HepG2 (cell line): ENCODE data around the gene CLUH. TPM values are rescaled to one million over a fixed set of nuclear protein-coding genes. Genes with fewer than 3 reads are reported as not detected.

ENCODE experiments used
- ARID2 ChIP-seq: sonication (generic); formaldehyde crosslinking; IDR thresholded peaks from 2 replicates; pipeline ENCODE4 v1.8.1; 2022; ENCODE audit warnings: mild to moderate bottlenecking, missing genetic modification reagents, borderline replicate concordance
- CBX1 ChIP-seq: IDR thresholded peaks from one replicate; pipeline ENCODE4 v1.6.1; 2016; ENCODE audit warnings: antibody characterized with exemption, low read depth
- DNMT3B ChIP-seq: conservative IDR thresholded peaks from 2 replicates; pipeline ENCODE4 v1.6.1; 2016; ENCODE audit warnings: missing biosample characterization, control low read depth
- HMGA1 ChIP-seq: sonication (generic); formaldehyde crosslinking; conservative IDR thresholded peaks from 2 replicates; pipeline ENCODE4 v1.4.0; 2020; ENCODE audit warnings: missing genetic modification reagents
- ISX ChIP-seq: sonication (generic); formaldehyde crosslinking; conservative IDR thresholded peaks from 2 replicates; pipeline ENCODE4 v1.5.0; 2020; ENCODE audit warnings: missing genetic modification reagents
- JUN ChIP-seq: sonication (generic); formaldehyde crosslinking; IDR thresholded peaks from 2 replicates; pipeline ENCODE4 v1.4.0; 2020; ENCODE audit warnings: mild to moderate bottlenecking, missing genetic modification reagents
- MAFF ChIP-seq: IDR thresholded peaks from 2 replicates; pipeline ENCODE4 v1.6.1; 2011; ENCODE audit warnings: low read depth, low read length, improper control_type of control experiment
- MBNL3 ChIP-seq: fragments of 250-450 bp; sonication (Bioruptor Pico); conservative IDR thresholded peaks from 2 replicates; pipeline ENCODE4 v1.8.0; 2022; ENCODE audit warnings: mild to moderate bottlenecking, inconsistent platforms
- PTBP1 ChIP-seq: fragments of 200-400 bp; formaldehyde crosslinking; IDR thresholded peaks from 2 replicates; pipeline ENCODE4 v1.6.1; 2018; ENCODE audit warnings: low read length, low read depth; ENCODE audit not compliant: poor library complexity, severe bottlenecking
- RERE ChIP-seq: IDR thresholded peaks from 2 replicates; pipeline ENCODE4 v1.6.1; 2016; ENCODE audit warnings: low read depth, missing genetic modification reagents, missing compliant biosample characterization
- RFXANK ChIP-seq: IDR thresholded peaks from 2 replicates; pipeline ENCODE4 v1.6.1; 2016
- SRY ChIP-seq: sonication (generic); formaldehyde crosslinking; IDR thresholded peaks from 2 replicates; pipeline ENCODE4 v1.8.0; 2022; ENCODE audit warnings: mild to moderate bottlenecking, missing genetic modification reagents
- ZEB1 ChIP-seq: IDR thresholded peaks from 2 replicates; pipeline ENCODE4 v1.6.1; 2012; ENCODE audit warnings: mild to moderate bottlenecking, low read depth, inconsistent platforms; ENCODE audit not compliant: insufficient replicate concordance
- ZNF460 ChIP-seq: sonication (generic); formaldehyde crosslinking; IDR thresholded peaks from 2 replicates; pipeline ENCODE4 v1.5.1; 2020; ENCODE audit warnings: missing genetic modification reagents, mild to moderate bottlenecking, borderline replicate concordance
- ZNF616 ChIP-seq: sonication (generic); formaldehyde crosslinking; IDR thresholded peaks from 2 replicates; pipeline ENCODE4 v1.5.0; 2020; ENCODE audit warnings: low read depth, mild to moderate bottlenecking, missing genetic modification reagents
- ZNF713 ChIP-seq: sonication (generic); formaldehyde crosslinking; IDR thresholded peaks from 2 replicates; pipeline ENCODE4 v1.4.0; 2020; ENCODE audit warnings: mild to moderate bottlenecking, missing genetic modification reagents
- polyA plus RNA-seq, 8 experiments: library from polyadenylated mRNA; depleted of rRNA in 3 of 8; stranded (reverse) in 7 of 8; unstranded in 1 of 8; fragments of >200 nt; fragmentation: Illumina TruSeq in 4 of 8; extraction: Trizol in 4 of 8; gene quantifications; 2 replicates each; pipeline versions ENCODE4 v1.2.1 to v1.2.3, GENCODE V29; 2011 to 2016; ENCODE audit warnings: low read depth in 4 of 8, missing spikeins in 1 of 8, mixed read lengths in 1 of 8; ENCODE audit not compliant: insufficient read depth in 1 of 8
- total RNA-seq, 5 experiments: library from RNA; depleted of rRNA; stranded (reverse); fragments of >200 nt; fragmentation: Illumina TruSeq; extraction: Trizol; gene quantifications; 2 replicates each; pipeline ENCODE4 v1.2.3, GENCODE V29; 2016; ENCODE audit warnings: low read depth in 1 of 5
- TF ChIP-seq, protein P1 (sequence below): sonication (generic); formaldehyde crosslinking; IDR thresholded peaks from 2 replicates; pipeline ENCODE4 v1.5.0; 2020; ENCODE audit warnings: mild to moderate bottlenecking, missing genetic modification reagents, moderate library complexity
- TF ChIP-seq, protein P2 (sequence below): sonication (generic); formaldehyde crosslinking; IDR thresholded peaks from 2 replicates; pipeline ENCODE4 v1.4.0; 2020; ENCODE audit warnings: missing genetic modification reagents; ENCODE audit errors: not compliant biosample characterization
- TF ChIP-seq, protein P3 (sequence below), 2 experiments: sonication (generic) in 1 of 2; formaldehyde crosslinking in 1 of 2; IDR thresholded peaks; 2 replicates each; pipeline versions ENCODE4 v1.5.1 to v1.6.1; 2011 to 2020; ENCODE audit warnings: borderline replicate concordance in 1 of 2, low read depth in 1 of 2, low read length in 1 of 2, mild to moderate bottlenecking in 1 of 2, missing genetic modification reagents in 1 of 2, moderate library complexity in 1 of 2

The CLUH gene
- total and polyA plus RNA-seq, 2 of the 13 experiments (the other 11 are each of a cell fraction or from before 2014, with no cell fraction given): 30.9 to 60.5 TPM

DNA sequence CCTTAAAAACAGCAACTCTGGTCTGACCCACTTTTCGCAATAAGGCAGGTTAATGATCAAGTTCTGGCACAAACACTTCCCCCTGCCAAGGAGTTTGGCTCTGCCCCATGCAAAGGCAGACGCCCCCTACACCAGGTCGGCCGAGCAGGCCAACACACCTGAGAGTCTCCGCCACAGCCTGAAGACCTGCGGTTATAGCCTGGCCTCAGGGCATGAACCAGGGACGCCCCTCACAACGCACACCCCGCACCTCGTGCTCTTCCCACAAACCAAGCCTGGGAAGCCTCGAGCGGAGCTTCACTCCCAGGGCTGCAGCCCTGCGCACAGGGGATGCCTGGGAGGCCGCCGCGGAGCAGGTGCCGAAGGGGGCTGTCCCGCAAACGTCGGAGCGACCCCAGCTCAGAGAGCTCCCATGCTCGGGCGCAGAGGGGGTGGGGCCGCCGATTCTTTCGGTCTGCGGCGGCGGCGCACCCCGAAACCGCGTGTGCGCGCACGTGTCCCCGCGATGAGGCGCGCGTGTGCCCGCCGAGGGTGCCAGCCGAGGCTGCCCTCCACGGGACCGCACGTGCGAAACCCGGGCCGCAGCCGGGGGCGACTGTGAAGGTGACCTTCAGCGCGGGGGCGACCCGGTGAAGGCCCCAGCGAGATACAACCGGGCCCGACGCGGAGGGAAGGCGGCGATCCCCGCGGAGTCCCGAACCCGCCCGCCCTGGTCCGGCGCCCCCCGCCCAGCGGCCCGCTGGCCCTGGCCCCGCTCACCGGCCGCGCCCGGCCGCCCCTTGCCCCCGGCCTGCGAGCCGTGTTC lies 559 bp downstream of the CLUH start (continued):
- TF ChIP-seq RERE: no peak
- TF ChIP-seq DNMT3B (CRISPR knock-in tag): no peak
- TF ChIP-seq MAFF: no peak
- no peak for TF ChIP-seq RFXANK (CRISPR knock-in tag)
- TF ChIP-seq ZNF460 (CRISPR knock-in tag): no peak
- 0 out of 2 replicates have a peak, but pooled peaks have one; percentile 54 for TF ChIP-seq ISX (CRISPR knock-in tag)
- TF ChIP-seq SRY (CRISPR knock-in tag): peak; percentile 51; the same call in 1 of the 2 replicates
- TF ChIP-seq PTBP1: no peak
- TF ChIP-seq, protein P1, sequence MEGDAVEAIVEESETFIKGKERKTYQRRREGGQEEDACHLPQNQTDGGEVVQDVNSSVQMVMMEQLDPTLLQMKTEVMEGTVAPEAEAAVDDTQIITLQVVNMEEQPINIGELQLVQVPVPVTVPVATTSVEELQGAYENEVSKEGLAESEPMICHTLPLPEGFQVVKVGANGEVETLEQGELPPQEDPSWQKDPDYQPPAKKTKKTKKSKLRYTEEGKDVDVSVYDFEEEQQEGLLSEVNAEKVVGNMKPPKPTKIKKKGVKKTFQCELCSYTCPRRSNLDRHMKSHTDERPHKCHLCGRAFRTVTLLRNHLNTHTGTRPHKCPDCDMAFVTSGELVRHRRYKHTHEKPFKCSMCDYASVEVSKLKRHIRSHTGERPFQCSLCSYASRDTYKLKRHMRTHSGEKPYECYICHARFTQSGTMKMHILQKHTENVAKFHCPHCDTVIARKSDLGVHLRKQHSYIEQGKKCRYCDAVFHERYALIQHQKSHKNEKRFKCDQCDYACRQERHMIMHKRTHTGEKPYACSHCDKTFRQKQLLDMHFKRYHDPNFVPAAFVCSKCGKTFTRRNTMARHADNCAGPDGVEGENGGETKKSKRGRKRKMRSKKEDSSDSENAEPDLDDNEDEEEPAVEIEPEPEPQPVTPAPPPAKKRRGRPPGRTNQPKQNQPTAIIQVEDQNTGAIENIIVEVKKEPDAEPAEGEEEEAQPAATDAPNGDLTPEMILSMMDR (CRISPR knock-in tag): peak; percentile 28; the same call in 1 of the 2 replicates
- TF ChIP-seq ZEB1: no peak
- TF ChIP-seq MBNL3 (CRISPR knock-in tag): no peak
- TF ChIP-seq CBX1: no peak
- TF ChIP-seq, protein P2, sequence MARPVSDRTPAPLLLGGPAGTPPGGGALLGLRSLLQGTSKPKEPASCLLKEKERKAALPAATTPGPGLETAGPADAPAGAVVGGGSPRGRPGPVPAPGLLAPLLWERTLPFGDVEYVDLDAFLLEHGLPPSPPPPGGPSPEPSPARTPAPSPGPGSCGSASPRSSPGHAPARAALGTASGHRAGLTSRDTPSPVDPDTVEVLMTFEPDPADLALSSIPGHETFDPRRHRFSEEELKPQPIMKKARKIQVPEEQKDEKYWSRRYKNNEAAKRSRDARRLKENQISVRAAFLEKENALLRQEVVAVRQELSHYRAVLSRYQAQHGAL (CRISPR knock-in tag): no peak
- TF ChIP-seq, protein P3, sequence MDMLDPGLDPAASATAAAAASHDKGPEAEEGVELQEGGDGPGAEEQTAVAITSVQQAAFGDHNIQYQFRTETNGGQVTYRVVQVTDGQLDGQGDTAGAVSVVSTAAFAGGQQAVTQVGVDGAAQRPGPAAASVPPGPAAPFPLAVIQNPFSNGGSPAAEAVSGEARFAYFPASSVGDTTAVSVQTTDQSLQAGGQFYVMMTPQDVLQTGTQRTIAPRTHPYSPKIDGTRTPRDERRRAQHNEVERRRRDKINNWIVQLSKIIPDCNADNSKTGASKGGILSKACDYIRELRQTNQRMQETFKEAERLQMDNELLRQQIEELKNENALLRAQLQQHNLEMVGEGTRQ (IDR thresholded peaks at IDR 0.05; ENCODE audit: low read depth, low read length): no peak
- TF ChIP-seq, protein P3 (CRISPR knock-in tag; IDR thresholded peaks at IDR 0.05; ENCODE audit: borderline replicate concordance): no peak
- no peak for TF ChIP-seq ZNF616 (CRISPR knock-in tag)
- no peak for TF ChIP-seq JUN (CRISPR knock-in tag)
- TF ChIP-seq ZNF713: no peak
- no peak for TF ChIP-seq ARID2 (CRISPR knock-in tag)
- TF ChIP-seq HMGA1: no peak
